Dendritic cell treated with granulocyte-macrophage colony-stimulating factor and Interleukin-4, amounts not matched to agents 40 ng/mL and 50 ng/mL, for 4 days (primary cell): Measurements from ENCODE around the gene MYOM3.

Experiments
- H3K27ac Mint-ChIP-seq: one replicate; pipeline ENCODE4 v1.8.0; 2022; ENCODE audit warnings: mild to moderate bottlenecking, mixed read lengths
- H3K27me3 Mint-ChIP-seq: one replicate; pipeline ENCODE4 v1.8.0; 2022; ENCODE audit warnings: mild to moderate bottlenecking, mixed read lengths
- H3K36me3 Mint-ChIP-seq: one replicate; pipeline ENCODE4 v1.8.0; 2022; ENCODE audit warnings: low read depth, mixed read lengths
- H3K4me1 Mint-ChIP-seq: one replicate; pipeline ENCODE4 v1.8.0; 2022; ENCODE audit warnings: low read depth, mixed read lengths
- H3K4me3 Mint-ChIP-seq: one replicate; pipeline ENCODE4 v1.8.0; 2022; ENCODE audit warnings: mild to moderate bottlenecking, moderate library complexity, mixed read lengths
- H3K9me3 Mint-ChIP-seq: one replicate; pipeline ENCODE4 v1.8.0; 2022; ENCODE audit warnings: mixed read lengths
- intact Hi-C: fragments of 100-400 bp; cut with micrococcal nuclease; formaldehyde crosslinking; loops from one replicate; pipeline ENCODE4 v1.15.0; 2022

Gene MYOM3

GRCh38 chr1:24101796-24102586 lies 9.9 kb downstream of the MYOM3 start:
- intact Hi-C loops: no loop called here
- Mint-ChIP-seq H3K27me3 (peaks cover 1% of the 10 kb centered on the region), H3K4me3 (no peak overlapping the region), H3K27ac (no peak overlapping the region), H3K36me3 (no peaks in the 10 kb centered on the region), H3K9me3 (no peaks in the 10 kb centered on the region), H3K4me1 (no peaks in the 10 kb centered on the region)

- no peaks in the 10 kb centered on the region for H3K36me3 Mint-ChIP-seq
- H3K27me3 Mint-ChIP-seq: peaks cover 2% of the 10 kb centered on the region
- H3K4me1 Mint-ChIP-seq: no peaks in the 10 kb centered on the region
- H3K27ac Mint-ChIP-seq: no peak overlapping the region
- no peak overlapping the region for H3K4me3 Mint-ChIP-seq
- H3K9me3 Mint-ChIP-seq: no peaks in the 10 kb centered on the region
- intact Hi-C loops: no loop called here
Measured at GRCh38 chr1:24100945-24101737, 10.8 kb downstream of the MYOM3 start.

GRCh38 chr1:24098943-24099638 lies 12.8 kb downstream of the MYOM3 start:
- Mint-ChIP-seq H3K9me3 (no peaks in the 10 kb centered on the region), H3K36me3 (no peaks in the 10 kb centered on the region), H3K4me3 (no peak overlapping the region), H3K4me1 (no peaks in the 10 kb centered on the region), H3K27ac (no peak overlapping the region), H3K27me3 (peaks cover 6% of the 10 kb centered on the region)
- intact Hi-C loops: no loop called here

- H3K36me3 Mint-ChIP-seq: no peaks in the 10 kb centered on the region
- H3K27ac Mint-ChIP-seq: no peak overlapping the region
- no peaks in the 10 kb centered on the region for H3K9me3 Mint-ChIP-seq
- H3K4me1 Mint-ChIP-seq: no peaks in the 10 kb centered on the region
- no peak overlapping the region for H3K4me3 Mint-ChIP-seq
- intact Hi-C loops: no loop called here
- peaks cover 6% of the 10 kb centered on the region for H3K27me3 Mint-ChIP-seq
Measured at GRCh38 chr1:24098102-24098501, 13.8 kb downstream of the MYOM3 start.

- Mint-ChIP-seq H3K4me1 (no peaks in the 10 kb centered on the region), H3K27ac (no peak overlapping the region), H3K27me3 (peaks cover 6% of the 10 kb centered on the region), H3K36me3 (no peaks in the 10 kb centered on the region), H3K4me3 (no peak overlapping the region), H3K9me3 (no peaks in the 10 kb centered on the region)
- intact Hi-C loops: no loop called here
Measured at GRCh38 chr1:24097663-24098062, 14.3 kb downstream of the MYOM3 start.

- H3K36me3 Mint-ChIP-seq: no peaks in the 10 kb centered on the region
- H3K27me3 Mint-ChIP-seq: peaks cover 5% of the 10 kb centered on the region
- no peak overlapping the region for H3K27ac Mint-ChIP-seq
- no peaks in the 10 kb centered on the region for H3K9me3 Mint-ChIP-seq
- no peak overlapping the region for H3K4me3 Mint-ChIP-seq
- intact Hi-C loops: no loop called here
- H3K4me1 Mint-ChIP-seq: no peaks in the 10 kb centered on the region
Measured at GRCh38 chr1:24096739-24097103, 15.2 kb downstream of the MYOM3 start.

GRCh38 chr1:24096009-24096738 lies 15.8 kb downstream of the MYOM3 start:
- intact Hi-C loops: no loop called here
- Mint-ChIP-seq H3K27me3 (peaks cover 5% of the 10 kb centered on the region), H3K4me3 (no peak overlapping the region), H3K4me1 (no peaks in the 10 kb centered on the region), H3K9me3 (no peaks in the 10 kb centered on the region), H3K27ac (no peak overlapping the region), H3K36me3 (no peaks in the 10 kb centered on the region)

GRCh38 chr1:24095140-24095859 lies 16.6 kb downstream of the MYOM3 start:
- peaks cover 5% of the 10 kb centered on the region for H3K27me3 Mint-ChIP-seq
- no peaks in the 10 kb centered on the region for H3K36me3 Mint-ChIP-seq
- intact Hi-C loops: no loop called here
- no peak overlapping the region for H3K27ac Mint-ChIP-seq
- H3K9me3 Mint-ChIP-seq: no peaks in the 10 kb centered on the region
- H3K4me3 Mint-ChIP-seq: no peak overlapping the region
- no peaks in the 10 kb centered on the region for H3K4me1 Mint-ChIP-seq

GRCh38 chr1:24094554-24094953 lies 17.4 kb downstream of the MYOM3 start:
- Mint-ChIP-seq H3K27me3 (peaks cover 5% of the 10 kb centered on the region), H3K4me1 (no peaks in the 10 kb centered on the region), H3K9me3 (no peaks in the 10 kb centered on the region), H3K36me3 (no peaks in the 10 kb centered on the region), H3K4me3 (no peak overlapping the region), H3K27ac (no peak overlapping the region)
- intact Hi-C loops: no loop called here

GRCh38 chr1:24093732-24094131 lies 18.2 kb downstream of the MYOM3 start:
- intact Hi-C loops: no loop called here
- no peaks in the 10 kb centered on the region for H3K4me1 Mint-ChIP-seq
- H3K27ac Mint-ChIP-seq: no peak overlapping the region
- H3K36me3 Mint-ChIP-seq: no peaks in the 10 kb centered on the region
- H3K9me3 Mint-ChIP-seq: no peaks in the 10 kb centered on the region
- peaks cover 5% of the 10 kb centered on the region for H3K27me3 Mint-ChIP-seq
- no peak overlapping the region for H3K4me3 Mint-ChIP-seq

- peaks cover 5% of the 10 kb centered on the region for H3K27me3 Mint-ChIP-seq
- no peaks in the 10 kb centered on the region for H3K9me3 Mint-ChIP-seq
- no peaks in the 10 kb centered on the region for H3K4me1 Mint-ChIP-seq
- no peak overlapping the region for H3K27ac Mint-ChIP-seq
- intact Hi-C loops: no loop called here
- no peak overlapping the region for H3K4me3 Mint-ChIP-seq
- H3K36me3 Mint-ChIP-seq: no peaks in the 10 kb centered on the region
Measured at GRCh38 chr1:24092979-24093378, 19.0 kb downstream of the MYOM3 start.

GRCh38 chr1:24091971-24092482 lies 19.9 kb downstream of the MYOM3 start:
- Mint-ChIP-seq H3K36me3 (no peaks in the 10 kb centered on the region), H3K9me3 (no peaks in the 10 kb centered on the region), H3K4me3 (no peak overlapping the region), H3K27me3 (peaks cover 5% of the 10 kb centered on the region), H3K4me1 (no peaks in the 10 kb centered on the region), H3K27ac (no peak overlapping the region)
- intact Hi-C loops: no loop called here

- H3K4me3 Mint-ChIP-seq: no peak overlapping the region
- no peak overlapping the region for H3K27ac Mint-ChIP-seq
- intact Hi-C loops: no loop called here
- H3K9me3 Mint-ChIP-seq: no peaks in the 10 kb centered on the region
- no peaks in the 10 kb centered on the region for H3K4me1 Mint-ChIP-seq
- no peaks in the 10 kb centered on the region for H3K36me3 Mint-ChIP-seq
- H3K27me3 Mint-ChIP-seq: peaks cover 2% of the 10 kb centered on the region
Measured at GRCh38 chr1:24090736-24091135, 21.2 kb downstream of the MYOM3 start.
